Parathyroid adenoma (tissue), 2 donors: Measurements from ENCODE around the gene FBXO41.

Experiments
- H2AFZ ChIP-seq: fragments of 300-600 bp; sonication (generic); one replicate; pipeline ENCODE4 v1.7.0; 2017; ENCODE audit warnings: antibody characterized with exemption, mild to moderate bottlenecking
- H3K27ac ChIP-seq: fragments of 300-600 bp; sonication (generic); one replicate; pipeline ENCODE4 v1.7.0; 2017
- H3K27me3 ChIP-seq: fragments of 300-600 bp; sonication (generic); one replicate; pipeline ENCODE4 v1.7.0; 2017; ENCODE audit warnings: low read length; ENCODE audit not compliant: control insufficient read depth, insufficient read depth
- H3K36me3 ChIP-seq: fragments of 300-600 bp; sonication (generic); one replicate; pipeline ENCODE4 v1.7.0; 2017; ENCODE audit warnings: low read length; ENCODE audit not compliant: control insufficient read depth, insufficient read depth
- H3K4me1 ChIP-seq: fragments of 300-600 bp; sonication (generic); one replicate; pipeline ENCODE4 v1.7.0; 2017; ENCODE audit warnings: control low read depth
- H3K4me2 ChIP-seq: fragments of 300-600 bp; sonication (generic); one replicate; pipeline ENCODE4 v1.7.0; 2017; ENCODE audit warnings: low read length
- H3K4me3 ChIP-seq: fragments of 300-600 bp; sonication (generic); one replicate; pipeline ENCODE4 v1.7.0; 2017; ENCODE audit warnings: low read depth, low read length
- H3K79me2 ChIP-seq: fragments of 300-600 bp; sonication (generic); one replicate; pipeline ENCODE4 v1.7.0; 2017; ENCODE audit warnings: control low read depth
- H3K9ac ChIP-seq: fragments of 300-600 bp; sonication (generic); one replicate; pipeline ENCODE4 v1.7.0; 2017; ENCODE audit warnings: mild to moderate bottlenecking
- H3K9me3 ChIP-seq: fragments of 300-600 bp; sonication (generic); one replicate; pipeline ENCODE4 v1.7.0; 2017; ENCODE audit warnings: low read length; ENCODE audit not compliant: control insufficient read depth
- CTCF ChIP-seq: fragments of 300-600 bp; sonication (generic); IDR thresholded peaks from one replicate; pipeline ENCODE4 v1.7.0; 2017; ENCODE audit warnings: antibody characterized with exemption, mild to moderate bottlenecking
- donor health status: primary hyperparathyroidism.

Gene FBXO41

GRCh38 chr2:73244580-73244979, 39.7 kb downstream of the FBXO41 start:
- Histone ChIP-seq H2AFZ (no peak overlapping the region), H3K36me3 (no peaks in the 10 kb centered on the region), H3K4me2 (no peak overlapping the region), H3K9me3 (no peaks in the 10 kb centered on the region), H3K4me3 (no peak overlapping the region), H3K27me3 (no peaks in the 10 kb centered on the region), H3K79me2 (no peaks in the 10 kb centered on the region), H3K27ac (no peak overlapping the region), H3K9ac (no peak overlapping the region), H3K4me1 (peaks cover 15% of the 10 kb centered on the region)
- no peak for TF ChIP-seq CTCF

GRCh38 chr2:73243884-73244570, 40.3 kb downstream of the FBXO41 start:
- no peak overlapping the region for H3K4me3 ChIP-seq
- H3K27me3 ChIP-seq: no peaks in the 10 kb centered on the region
- H3K79me2 ChIP-seq: peaks cover 1% of the 10 kb centered on the region
- no peak for TF ChIP-seq CTCF
- H3K9me3 ChIP-seq: no peaks in the 10 kb centered on the region
- no peaks in the 10 kb centered on the region for H3K36me3 ChIP-seq
- H3K4me1 ChIP-seq: peaks cover 12% of the 10 kb centered on the region
- no peak overlapping the region for H3K9ac ChIP-seq
- H3K27ac ChIP-seq: no peak overlapping the region
- no peak overlapping the region for H2AFZ ChIP-seq
- H3K4me2 ChIP-seq: peak overlapping the region; percentile 22

- TF ChIP-seq CTCF: no peak
- no peak overlapping the region for H3K9ac ChIP-seq
- H3K79me2 ChIP-seq: peaks cover 13% of the 10 kb centered on the region
- H3K4me1 ChIP-seq: peaks cover 11% of the 10 kb centered on the region
- H3K27ac ChIP-seq: no peak overlapping the region
- no peak overlapping the region for H3K4me2 ChIP-seq
- H3K36me3 ChIP-seq: no peaks in the 10 kb centered on the region
- H3K27me3 ChIP-seq: no peaks in the 10 kb centered on the region
- no peak overlapping the region for H2AFZ ChIP-seq
- no peaks in the 10 kb centered on the region for H3K9me3 ChIP-seq
- H3K4me3 ChIP-seq: no peak overlapping the region
Observed at GRCh38 chr2:73239776-73240175, 44.5 kb downstream of the FBXO41 start.

GRCh38 chr2:73238976-73239375, 45.3 kb downstream of the FBXO41 start:
- TF ChIP-seq CTCF: no peak
- H3K9me3 ChIP-seq: no peaks in the 10 kb centered on the region
- peaks cover 8% of the 10 kb centered on the region for H3K4me1 ChIP-seq
- H3K4me2 ChIP-seq: no peak overlapping the region
- H3K9ac ChIP-seq: no peak overlapping the region
- no peaks in the 10 kb centered on the region for H3K36me3 ChIP-seq
- no peak overlapping the region for H3K4me3 ChIP-seq
- peaks cover 16% of the 10 kb centered on the region for H3K79me2 ChIP-seq
- H3K27ac ChIP-seq: no peak overlapping the region
- H3K27me3 ChIP-seq: no peaks in the 10 kb centered on the region
- no peak overlapping the region for H2AFZ ChIP-seq

- H3K4me2 ChIP-seq: no peak overlapping the region
- no peak overlapping the region for H2AFZ ChIP-seq
- no peak overlapping the region for H3K4me3 ChIP-seq
- no peaks in the 10 kb centered on the region for H3K9me3 ChIP-seq
- H3K9ac ChIP-seq: no peak overlapping the region
- H3K36me3 ChIP-seq: no peaks in the 10 kb centered on the region
- H3K27ac ChIP-seq: no peak overlapping the region
- TF ChIP-seq CTCF: no peak
- H3K4me1 ChIP-seq: peaks cover 6% of the 10 kb centered on the region
- H3K27me3 ChIP-seq: no peaks in the 10 kb centered on the region
- H3K79me2 ChIP-seq: peaks cover 16% of the 10 kb centered on the region
Observed at GRCh38 chr2:73238149-73238548, 46.1 kb downstream of the FBXO41 start.
